IMR-90 (cell line): ENCODE data around the gene NEGR1. TPM values are rescaled to one million over a fixed set of nuclear protein-coding genes. Genes with fewer than 3 reads are reported as not detected.

ENCODE experiments used
- ATAC-seq: fragments of 200-7000 bp; cut with Tn5 transposase; 2 replicates; pipeline ENCODE4 v1.9.1; 2020; ENCODE audit warnings: low read depth, mild to moderate bottlenecking, moderate library complexity
- BruUV-seq: library from RNA; stranded (reverse); fragments of 400-500 nt; replicated peaks from 2 replicates; lab custom pipeline; 2021; lab: Mats Ljungman, UMichigan
- CTCF ChIA-PET: fragments of 300-600 bp; formaldehyde crosslinking; extraction: SDS; loops from one replicate; lab custom pipeline; 2021; ENCODE audit warnings: antibody characterized with exemption; lab: Yijun Ruan, JAX
- POLR2A ChIA-PET: fragments of 300-600 bp; sonication (Branson Sonifier 250); formaldehyde crosslinking; loops from one replicate; lab custom pipeline; 2022; ENCODE audit warnings: antibody characterized with exemption; ENCODE audit not compliant: unreplicated experiment; lab: Charles Lee
- DNase-seq: peaks from one replicate; pipeline ENCODE4 v3.0.0; 2013
- H2AFZ ChIP-seq: replicated peaks from 2 replicates; pipeline ENCODE3; 2013; ENCODE audit warnings: low read length, mild to moderate bottlenecking; ENCODE audit not compliant: poor library complexity
- H2AK5ac ChIP-seq: 2 replicates; pipeline ENCODE4 v1.6.1; 2013; ENCODE audit warnings: low read depth, low read length, inconsistent platforms
- H2AK9ac ChIP-seq: replicated peaks from 2 replicates; pipeline ENCODE3; 2013; ENCODE audit warnings: mild to moderate bottlenecking, low read depth, low read length, moderate library complexity; ENCODE audit not compliant: poor library complexity
- H2BK120ac ChIP-seq: 2 replicates; pipeline ENCODE4 v1.6.1; 2013; ENCODE audit warnings: low read depth, low read length, inconsistent platforms
- H2BK15ac ChIP-seq: 3 replicates; pipeline ENCODE4 v1.6.1; 2013; ENCODE audit warnings: low read depth, low read length, inconsistent platforms
- H2BK20ac ChIP-seq: 2 replicates; pipeline ENCODE4 v1.6.1; 2013; ENCODE audit warnings: low read depth, mild to moderate bottlenecking, inconsistent platforms, low read length, moderate library complexity
- H2BK5ac ChIP-seq: 2 replicates; pipeline ENCODE4 v1.6.1; 2013; ENCODE audit warnings: mild to moderate bottlenecking, low read depth, low read length, inconsistent platforms; ENCODE audit not compliant: poor library complexity, severe bottlenecking
- H3K14ac ChIP-seq: replicated peaks from 2 replicates; pipeline ENCODE4 v1.6.1; 2013; ENCODE audit warnings: low read depth, low read length, inconsistent platforms
- H3K18ac ChIP-seq: 2 replicates; pipeline ENCODE4 v1.6.1; 2013; ENCODE audit warnings: low read depth, low read length, control low read depth
- H3K23ac ChIP-seq: 2 replicates; pipeline ENCODE4 v1.6.1; 2013; ENCODE audit warnings: low read depth, low read length, inconsistent platforms
- H3K27ac ChIP-seq: 2 replicates; pipeline ENCODE4 v1.5.1; 2013; ENCODE audit warnings: mild to moderate bottlenecking, control low read depth, low read length; ENCODE audit not compliant: insufficient read depth
- H3K27me3 ChIP-seq: 2 replicates; pipeline ENCODE4 v1.6.1; 2013; ENCODE audit warnings: low read length; ENCODE audit not compliant: control insufficient read depth, insufficient read depth
- H3K36me3 ChIP-seq: 2 replicates; pipeline ENCODE4 v1.6.1; 2013; ENCODE audit warnings: low read length, mixed read lengths; ENCODE audit not compliant: control insufficient read depth, insufficient read depth
- H3K4ac ChIP-seq: 2 replicates; pipeline ENCODE4 v1.6.1; 2013; ENCODE audit warnings: low read depth, low read length, inconsistent platforms
- H3K4me1 ChIP-seq: 2 replicates; pipeline ENCODE4 v1.6.1; 2013; ENCODE audit warnings: low read length, mixed read lengths; ENCODE audit not compliant: control insufficient read depth, insufficient read depth
- H3K4me2 ChIP-seq: 2 replicates; pipeline ENCODE4 v1.6.1; 2013; ENCODE audit warnings: low read depth, mild to moderate bottlenecking, control low read depth, low read length, moderate library complexity
- H3K4me3 ChIP-seq: 2 replicates; pipeline ENCODE4 v1.5.1; 2013; ENCODE audit warnings: low read depth, mild to moderate bottlenecking, control low read depth, low read length, moderate library complexity; ENCODE audit not compliant: insufficient read depth
- H3K56ac ChIP-seq: 2 replicates; pipeline ENCODE4 v1.6.1; 2013; ENCODE audit warnings: low read length, inconsistent platforms; ENCODE audit not compliant: insufficient read depth; ENCODE audit errors: extremely low read depth
- H3K79me1 ChIP-seq, 2 experiments: 2 replicates each; pipeline ENCODE4 v1.6.1; 2013; ENCODE audit warnings: low read length in 2 of 2, inconsistent platforms in 1 of 2, low read depth in 1 of 2
- H3K9ac ChIP-seq: 2 replicates; pipeline ENCODE4 v1.6.1; 2013; ENCODE audit warnings: low read depth, low read length, control low read depth
- H3K9me1 ChIP-seq: 2 replicates; pipeline ENCODE4 v1.6.1; 2013; ENCODE audit warnings: low read length, inconsistent platforms; ENCODE audit not compliant: insufficient read depth
- H3K9me3 ChIP-seq: 2 replicates; pipeline ENCODE4 v1.6.1; 2013; ENCODE audit warnings: low read length; ENCODE audit not compliant: control insufficient read depth, insufficient read depth
- H4K20me1 ChIP-seq: 2 replicates; pipeline ENCODE4 v1.6.1; 2013; ENCODE audit warnings: low read length, inconsistent platforms; ENCODE audit not compliant: insufficient read depth
- H4K5ac ChIP-seq: 2 replicates; pipeline ENCODE4 v1.6.1; 2013; ENCODE audit warnings: mild to moderate bottlenecking, low read depth, low read length, control low read depth
- H4K8ac ChIP-seq, 2 experiments: 2 replicates each; pipeline ENCODE4 v1.6.1; 2013; ENCODE audit warnings: low read depth in 2 of 2, low read length in 2 of 2, control low read depth in 1 of 2, inconsistent platforms in 1 of 2
- H4K91ac ChIP-seq: 2 replicates; pipeline ENCODE4 v1.6.1; 2013; ENCODE audit warnings: low read depth, low read length, inconsistent platforms; ENCODE audit not compliant: insufficient read depth
- CEBPB ChIP-seq: IDR thresholded peaks from 2 replicates; pipeline ENCODE4 v1.6.1; 2012; ENCODE audit warnings: low read depth, low read length, improper control_type of control experiment
- FOS ChIP-seq: fragments of 150-350 bp; IDR thresholded peaks from 2 replicates; pipeline ENCODE4 v1.6.1; 2016; ENCODE audit warnings: low read depth, low read length
- NFE2L2 ChIP-seq: fragments of 150-350 bp; IDR thresholded peaks from 2 replicates; pipeline ENCODE4 v1.6.1; 2016; ENCODE audit warnings: low read depth, mild to moderate bottlenecking, low read length
- SMC3 ChIP-seq: fragments of 150-350 bp; IDR thresholded peaks from 2 replicates; pipeline ENCODE4 v1.6.1; 2016; ENCODE audit warnings: low read depth, mild to moderate bottlenecking, antibody characterized with exemption, low read length, moderate library complexity
- WGBS, 2 experiments: methylation state at CpG; one replicate each; pipeline versions ENCODE4 v1.1.5 to v1.1.7; 2013; ENCODE audit warnings: missing lambda C conversion rate in 2 of 2; ENCODE audit not compliant: insufficient read length in 1 of 2; ENCODE audit errors: extremely low coverage in 2 of 2; 5-methylcytosine and 5-hydroxymethylcytosine counted together
- dilution Hi-C: fragments of 300-500 bp; cut with HindIII; formaldehyde crosslinking; loops from one replicate; pipeline ENCODE4 v1.14.3; 2018; ENCODE audit warnings: low sequenced_read_pairs; ENCODE audit not compliant: unreplicated experiment
- in situ Hi-C: fragments of 300-500 bp; cut with MboI; formaldehyde crosslinking; loops from 3 replicates; pipeline ENCODE4 v1.14.3; 2019; ENCODE audit warnings: low sequenced_read_pairs, inconsistent platforms, mixed read lengths
- intact Hi-C: fragments of 100-400 bp; cut with micrococcal nuclease; formaldehyde crosslinking; loops from 2 replicates; pipeline ENCODE4 v1.10.0; 2022
- polyA plus RNA-seq, 3 experiments: library from polyadenylated mRNA; depleted of rRNA; stranded (reverse); fragments of >200 nt; gene quantifications; 2 replicates each; pipeline ENCODE4 v1.2.3, GENCODE V29; 2012; ENCODE audit warnings: low replicate concordance in 1 of 3
- total RNA-seq: library from RNA; depleted of rRNA; stranded (reverse); fragments of >200 nt; gene quantifications from 2 replicates; pipeline ENCODE4 v1.2.3, GENCODE V29; 2012

Gene NEGR1
- total and polyA plus RNA-seq, 2 of the 4 experiments (the other 2 are of a cell fraction), result 5.1 to 9.1 TPM

DNA sequence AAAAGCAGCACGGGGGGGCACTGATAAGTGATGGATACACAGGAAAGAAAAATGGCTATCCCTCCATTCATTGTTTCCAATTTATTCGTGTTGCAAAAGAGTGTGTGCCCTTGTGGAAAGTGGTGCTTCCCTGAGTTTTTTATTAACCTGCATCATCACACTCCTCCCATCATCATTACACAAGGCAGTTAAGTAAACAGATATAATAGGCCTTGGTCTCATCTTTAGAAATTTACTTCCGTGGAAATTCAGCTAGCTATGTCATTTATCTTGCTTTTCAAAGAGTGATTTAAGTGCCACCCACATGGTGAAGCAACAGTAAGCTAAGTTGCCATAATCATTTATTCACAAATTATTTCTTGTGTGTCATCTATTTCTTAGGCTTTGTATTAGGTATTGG is 473.3 kb downstream of the NEGR1 start:
- no CpG with 5 or more reads among the region's 3 CpGs for WGBS, 2 experiments
- no peaks in the 10 kb centered on the region for H3K27me3 ChIP-seq
- CTCF ChIA-PET, result no interaction called here
- DNase-seq (no peak), ATAC-seq (no peak)
- no peak overlapping the region for H3K14ac ChIP-seq
- no peaks in the 10 kb centered on the region for H3K36me3 ChIP-seq
- no peaks in the 10 kb centered on the region for H3K79me1 ChIP-seq
- H2BK120ac ChIP-seq, result no peak overlapping the region
- no peaks in the 10 kb centered on the region for H3K9me3 ChIP-seq
- H2AFZ ChIP-seq, result no peak overlapping the region
- no peaks in the 10 kb centered on the region for H3K4me1 ChIP-seq
- no peak overlapping the region for H3K23ac ChIP-seq
- no TSS peak for BruUV-seq
- H3K4ac ChIP-seq, result no peak overlapping the region
- no peak overlapping the region for H2BK5ac ChIP-seq
- no peak overlapping the region for H3K18ac ChIP-seq
- H4K91ac ChIP-seq, result no peak overlapping the region
- TF ChIP-seq FOS (no peak), SMC3 (no peak), CEBPB (no peak), NFE2L2 (no peak)
- no peak overlapping the region for H3K4me2 ChIP-seq
- no peak overlapping the region for H3K27ac ChIP-seq
- no peaks in the 10 kb centered on the region for H3K9me1 ChIP-seq
- no peak overlapping the region for H2BK15ac ChIP-seq
- H4K8ac ChIP-seq, result no peak overlapping the region
- H4K5ac ChIP-seq, result no peak overlapping the region
- H4K20me1 ChIP-seq, result no peaks in the 10 kb centered on the region
- intact Hi-C loops (no loop called here), dilution Hi-C loops (no loop called here), in situ Hi-C loops (no loop called here)
- H2AK5ac ChIP-seq, result no peak overlapping the region
- H3K4me3 ChIP-seq, result no peak overlapping the region
- H3K9ac ChIP-seq, result no peak overlapping the region
- POLR2A ChIA-PET, result no interaction called here
- H3K56ac ChIP-seq, result no peak overlapping the region
- H2AK9ac ChIP-seq, result no peak overlapping the region
- H2BK20ac ChIP-seq, result no peak overlapping the region
